EL (cell line): ENCODE results near the gene SLC13A3.
"Not testable (repeated sequence)": the region's sequence is repeated elsewhere in the genome, so short reads cannot be mapped to it uniquely, and the experiment has no call there.

Experiments used
- DNase-seq: peaks from one replicate; pipeline ENCODE4 v3.0.0-alpha.2; 2016

Gene SLC13A3

DNA sequence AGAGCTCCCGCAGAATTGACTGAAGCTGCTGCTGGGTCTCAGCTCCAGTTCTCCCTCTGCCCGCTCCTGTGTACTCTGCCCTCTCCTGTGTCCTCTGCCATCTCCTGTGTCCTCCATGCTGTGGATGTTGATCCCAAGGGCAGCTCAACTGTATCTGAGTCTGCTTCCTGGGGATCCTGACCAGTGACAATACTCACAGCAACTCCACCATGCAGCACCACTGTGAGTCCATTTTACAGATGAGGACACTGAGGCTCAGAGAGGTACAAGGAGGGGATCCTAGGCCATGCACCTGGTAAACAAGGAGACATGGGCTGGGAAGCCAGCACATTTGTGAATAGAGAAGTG lies 29.4 kb upstream of the SLC13A3 start:
- no peak for DNase-seq

GRCh38 chr20:46678516-46678915 lies 27.3 kb upstream of the SLC13A3 start:
- no peak for DNase-seq

GRCh38 chr20:46677608-46678007 lies 26.3 kb upstream of the SLC13A3 start:
- no peak for DNase-seq

DNA sequence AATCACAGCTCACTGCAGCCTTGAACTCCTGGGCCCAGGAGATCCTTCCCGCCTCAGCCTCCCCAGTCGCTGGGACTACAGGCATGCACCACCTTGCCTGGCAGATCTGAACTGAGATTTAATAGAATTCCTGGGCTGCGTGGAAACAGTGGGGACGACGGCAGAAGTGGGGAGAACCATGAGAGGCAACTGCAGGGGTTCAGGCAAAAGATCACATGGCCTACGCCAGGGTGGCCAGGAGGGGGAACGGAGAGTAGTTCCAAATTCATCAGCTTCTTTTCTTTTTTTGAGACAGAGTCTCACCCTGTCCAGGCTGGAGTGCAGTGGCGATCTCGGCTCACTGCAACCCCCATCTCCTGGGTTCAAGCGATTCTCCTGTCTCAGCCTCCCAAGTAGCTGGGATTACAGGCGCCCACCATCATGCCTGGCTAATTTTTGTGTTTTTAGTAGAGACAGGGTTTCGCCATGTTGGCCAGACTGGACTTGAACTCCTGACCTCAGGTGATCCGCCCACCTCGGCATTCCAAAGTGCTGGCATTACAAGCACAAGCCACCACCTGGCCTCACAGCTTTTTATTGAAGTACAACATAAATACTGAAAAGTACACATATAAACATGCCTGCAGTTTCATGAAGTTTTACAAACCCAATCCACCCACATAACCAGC lies 25.5 kb upstream of the SLC13A3 start:
- DNase-seq = not testable (repeated sequence)

- no peak for DNase-seq
Measured at GRCh38 chr20:46674253-46675083, 23.2 kb upstream of the SLC13A3 start.

- no peak for DNase-seq
Measured at GRCh38 chr20:46673394-46674252, 22.4 kb upstream of the SLC13A3 start.

GRCh38 chr20:46672543-46673148 lies 21.4 kb upstream of the SLC13A3 start:
- DNase-seq = no peak

DNA sequence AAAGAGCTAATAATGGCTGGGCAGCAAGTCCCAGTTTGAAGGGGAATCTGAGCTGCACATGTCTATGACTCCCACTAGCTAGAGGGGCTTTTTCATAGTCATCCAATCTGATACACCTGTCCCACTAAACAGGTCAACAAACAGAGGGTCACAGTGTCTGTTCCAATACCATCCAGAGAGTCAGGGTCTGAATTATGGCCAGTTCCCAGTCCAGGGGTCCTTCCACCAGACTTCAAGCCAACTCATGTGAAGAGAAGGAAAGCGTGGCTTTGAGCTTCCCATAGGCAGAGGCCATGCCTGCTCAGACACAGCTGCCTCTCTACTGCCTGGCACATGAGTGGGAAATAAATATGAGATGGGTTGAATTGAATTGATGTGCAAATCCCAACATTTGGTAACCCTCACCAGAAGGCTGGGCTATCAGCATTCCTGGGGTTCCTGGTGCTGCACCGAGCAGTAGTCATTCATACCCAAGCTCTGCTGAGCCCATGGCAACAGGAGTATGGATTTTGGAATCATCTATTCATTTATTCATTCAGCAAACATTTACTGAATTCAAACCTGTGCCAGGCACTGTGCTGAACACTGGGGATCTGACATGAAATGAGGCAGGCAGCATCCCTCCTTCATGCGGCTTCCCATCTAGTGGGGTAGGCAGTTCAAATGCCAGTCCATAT lies 20.7 kb upstream of the SLC13A3 start:
- DNase-seq = no peak

DNA sequence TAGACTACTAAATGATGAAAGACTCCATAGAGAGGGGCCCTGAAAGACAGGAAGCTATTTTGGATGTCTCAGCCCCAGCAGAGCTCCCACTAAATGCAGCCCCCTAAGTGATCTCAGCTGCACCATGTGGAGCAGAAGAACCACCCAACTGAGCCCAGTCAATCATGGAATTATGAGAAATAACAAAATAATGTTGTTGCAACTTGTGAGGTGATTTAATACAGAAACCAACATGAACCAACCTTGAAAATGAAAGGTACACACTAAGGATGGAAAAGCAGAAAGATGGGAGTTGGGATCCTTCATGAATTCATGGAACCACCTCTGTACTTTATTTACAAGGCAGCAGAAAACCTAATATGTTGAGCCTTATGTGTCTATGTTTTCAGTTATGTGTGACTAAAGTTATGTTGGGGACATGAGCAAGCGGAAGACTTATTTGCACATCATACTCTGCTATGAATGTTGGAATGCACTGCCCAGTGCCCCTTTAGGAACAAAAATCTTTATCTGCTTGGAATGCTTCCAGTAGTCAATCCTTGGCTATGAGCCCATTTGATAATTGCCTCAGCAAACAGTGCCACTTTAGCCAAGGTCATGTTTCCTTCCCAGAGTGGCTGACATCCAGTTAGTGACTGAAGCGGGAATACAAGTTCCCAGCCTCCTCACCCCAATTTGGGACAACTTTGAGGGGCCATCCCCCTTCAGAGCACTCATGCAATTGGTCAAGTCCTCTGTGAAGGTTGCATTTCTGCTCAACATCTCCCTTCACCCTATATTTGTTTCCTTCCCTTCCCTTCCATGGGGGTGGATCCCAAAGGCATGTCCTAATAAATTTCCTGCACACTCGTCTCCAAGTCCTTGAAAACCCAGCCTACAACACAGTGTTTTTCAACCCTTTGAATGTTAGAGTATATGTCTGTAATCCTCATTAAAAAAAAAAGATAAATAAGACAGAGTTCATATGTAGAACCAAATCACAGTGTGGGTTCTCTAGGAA lies 19.6 kb upstream of the SLC13A3 start:
- DNase-seq = no peak

DNA sequence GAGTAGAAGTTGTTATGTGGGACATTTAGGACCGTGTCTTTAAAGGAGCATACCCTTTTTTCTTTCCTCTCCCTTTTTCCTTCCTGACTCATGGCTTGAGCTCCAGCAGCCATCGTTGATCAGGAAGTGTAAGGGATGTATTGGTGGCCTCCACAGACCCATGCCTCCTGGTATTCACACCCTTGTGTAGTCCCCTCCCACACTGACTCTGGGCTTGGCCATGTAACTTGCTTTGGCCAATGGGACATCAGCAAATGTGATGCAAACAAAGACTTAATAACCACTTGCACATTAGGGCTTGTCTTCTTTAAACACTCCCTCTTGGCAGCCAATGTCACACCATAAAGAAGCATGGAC lies 18.9 kb upstream of the SLC13A3 start:
- no peak for DNase-seq

- no peak for DNase-seq
Measured at GRCh38 chr20:46666818-46667515, 15.7 kb upstream of the SLC13A3 start.

DNA sequence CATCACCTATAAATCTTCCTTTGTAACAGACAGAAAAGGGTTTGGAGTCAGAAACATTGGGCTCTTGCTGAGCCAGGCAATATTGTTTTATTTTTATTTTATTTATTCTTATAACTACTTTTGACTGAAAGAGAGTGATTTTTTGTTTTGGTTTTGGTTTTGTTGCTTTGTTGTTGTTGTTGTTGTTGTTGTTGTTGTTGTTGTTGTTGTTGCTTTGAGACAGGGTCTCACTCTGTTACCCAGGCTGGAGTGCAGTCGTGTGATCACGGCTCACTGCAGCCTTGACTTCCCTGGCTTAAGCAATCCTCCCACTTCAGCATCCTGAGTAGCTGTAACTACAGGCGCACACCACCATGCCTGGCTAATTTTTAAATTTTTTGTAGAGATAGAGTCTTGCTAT lies 15.0 kb upstream of the SLC13A3 start:
- no peak for DNase-seq

DNA sequence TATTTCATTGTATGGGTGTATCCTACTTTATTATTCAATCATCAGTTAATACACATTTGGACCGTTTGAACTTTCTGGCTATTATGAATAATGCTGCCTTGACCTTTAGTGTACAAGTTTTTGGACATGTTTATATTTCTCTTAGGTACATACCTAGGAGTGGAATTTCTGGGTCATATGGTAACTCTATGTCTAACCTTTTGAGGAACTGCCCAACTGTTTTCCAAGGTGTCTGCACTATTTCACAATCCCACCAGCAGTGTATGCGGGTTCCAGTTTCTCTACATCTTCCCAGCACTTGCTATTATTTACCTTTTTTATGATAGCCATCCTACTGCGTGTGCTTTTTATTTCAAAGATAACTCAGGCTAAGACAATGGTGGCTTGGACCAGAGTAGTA lies 14.3 kb upstream of the SLC13A3 start:
- no peak for DNase-seq

DNA sequence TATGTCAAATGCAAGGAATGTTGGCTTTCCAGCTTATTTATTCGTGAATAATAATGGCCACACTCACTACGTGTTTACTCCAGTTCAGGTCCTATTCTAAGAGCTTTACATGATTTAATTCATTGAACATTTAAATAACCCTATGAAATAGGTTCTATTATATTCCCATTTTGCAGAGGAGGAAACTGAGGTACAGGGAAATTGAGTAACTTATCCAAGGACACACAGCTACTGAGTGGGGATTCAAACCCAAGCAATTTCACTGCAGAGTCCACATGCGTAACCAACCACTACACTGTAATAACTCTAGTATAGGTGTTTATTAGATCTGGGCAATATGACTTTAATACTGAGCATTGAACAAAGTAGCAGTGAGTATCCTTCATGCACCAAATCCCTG lies 12.3 kb upstream of the SLC13A3 start:
- no peak for DNase-seq

- DNase-seq = no peak
Measured at GRCh38 chr20:46661659-46662058, 10.4 kb upstream of the SLC13A3 start.

- DNase-seq = no peak
Measured at GRCh38 chr20:46660487-46660886, 9.2 kb upstream of the SLC13A3 start.

DNA sequence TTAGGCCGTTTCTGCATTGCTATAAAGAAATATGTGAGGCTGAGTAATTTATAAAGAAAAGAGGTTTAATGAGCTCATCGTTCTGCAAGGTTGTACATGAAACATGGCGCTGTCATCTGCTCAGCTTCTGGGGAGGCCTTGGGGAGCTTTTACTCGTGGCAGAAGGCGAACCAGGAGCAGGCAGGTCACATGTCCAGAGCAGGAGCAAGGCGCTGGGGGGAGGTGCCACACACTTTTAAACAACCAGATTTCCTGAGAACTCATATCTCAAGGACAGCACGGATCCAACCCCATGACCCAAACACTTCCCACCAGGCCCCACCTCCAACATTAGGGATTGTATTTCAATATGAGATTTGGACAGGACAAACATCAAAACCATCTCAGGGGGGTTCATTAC lies 6.4 kb upstream of the SLC13A3 start:
- no peak for DNase-seq

GRCh38 chr20:46657137-46657536 lies 5.9 kb upstream of the SLC13A3 start:
- no peak for DNase-seq

DNA sequence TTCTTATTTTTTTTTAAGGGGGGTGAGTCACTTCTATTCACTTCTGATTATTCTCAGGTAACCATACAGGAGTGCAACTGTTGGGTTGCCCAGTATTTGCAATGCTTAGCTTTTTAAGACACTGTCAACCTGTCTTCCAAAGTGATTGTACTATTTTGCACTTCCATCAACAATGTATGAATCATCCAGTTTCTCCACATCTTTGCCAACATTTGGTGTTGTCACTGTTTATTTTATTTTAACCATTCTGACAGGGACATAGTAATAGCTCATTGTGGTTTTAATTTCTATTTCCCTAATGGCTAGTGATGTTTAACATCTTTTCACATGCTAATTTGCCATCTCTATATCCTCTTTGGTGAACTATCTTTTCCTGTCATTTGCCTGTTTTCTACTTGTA lies 1.4 kb upstream of the SLC13A3 start:
- no peak for DNase-seq

GRCh38 chr20:46650575-46651090 lies 626 bp downstream of the SLC13A3 start:
- DNase-seq = no peak
